GM04503 (cell line): ENCODE results near the gene RAB3C.

ENCODE experiments used
- DNase-seq: peaks from one replicate; pipeline ENCODE4 v3.0.0-alpha.2; 2012; ENCODE audit warnings: low read depth

Gene RAB3C

DNA sequence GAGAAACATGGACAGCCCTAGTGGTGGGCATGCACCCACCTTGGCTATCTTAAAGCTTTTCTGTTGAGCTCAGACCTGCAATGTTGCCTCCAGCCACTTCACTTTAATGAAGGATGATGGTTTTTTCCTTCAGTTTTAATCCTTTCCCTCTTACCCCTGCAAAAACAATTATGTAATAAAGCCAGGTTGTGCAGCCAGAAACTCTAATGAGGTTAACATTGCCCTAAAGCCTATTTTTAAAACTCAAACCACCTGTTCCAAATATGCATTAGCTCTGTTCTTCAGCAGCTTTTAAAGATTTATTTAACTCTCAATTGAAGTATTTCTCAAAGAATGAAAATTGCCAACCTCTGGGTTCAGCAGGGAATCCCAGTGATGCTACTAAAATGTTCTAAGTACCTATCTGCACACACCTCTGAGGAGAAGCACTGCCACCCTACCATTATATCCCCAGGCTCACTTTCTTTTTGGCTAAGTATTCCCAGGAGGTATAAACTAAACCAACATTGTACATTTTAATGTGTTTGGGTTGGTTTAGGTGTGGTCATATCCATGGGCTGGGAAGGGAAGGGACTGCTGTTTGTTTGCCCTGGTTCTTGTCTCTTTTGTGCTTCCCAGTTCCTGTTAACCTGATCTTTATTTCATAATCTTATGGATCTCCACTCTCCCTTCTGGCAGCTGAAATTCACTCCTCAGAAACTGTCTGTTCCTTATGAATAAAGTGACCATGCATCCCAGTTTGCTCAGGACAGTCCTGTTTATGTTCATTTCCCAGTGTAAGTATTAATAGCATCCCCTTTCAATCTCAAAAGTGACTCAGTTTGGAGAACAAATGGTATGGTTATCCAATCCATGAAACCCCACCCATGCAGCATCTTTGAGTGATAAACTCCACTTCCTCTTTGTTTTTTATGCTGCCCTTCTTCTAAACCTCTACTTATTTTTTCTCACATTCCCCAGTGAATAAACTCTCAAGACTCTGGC lies 251.7 kb downstream of the RAB3C start:
- DNase-seq: no peak

DNA sequence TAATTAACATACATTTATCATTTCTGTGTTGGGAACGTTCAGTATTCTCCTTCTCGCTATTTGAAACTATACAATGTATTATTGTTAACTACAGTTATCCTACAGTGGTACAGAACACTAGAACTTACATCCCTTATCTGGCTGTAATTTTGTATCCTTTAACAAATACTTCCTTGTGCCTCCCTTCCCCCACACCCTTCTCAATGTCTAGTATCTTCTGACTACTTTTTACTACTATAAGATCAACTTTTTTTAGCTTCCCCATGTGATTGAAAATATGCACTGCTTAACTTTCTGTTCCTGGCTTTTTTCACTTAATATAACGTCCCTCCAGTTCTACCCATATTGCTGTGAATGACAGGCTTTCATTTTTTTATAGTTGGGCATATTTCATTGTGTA lies 253.5 kb downstream of the RAB3C start:
- DNase-seq: no peak

DNA sequence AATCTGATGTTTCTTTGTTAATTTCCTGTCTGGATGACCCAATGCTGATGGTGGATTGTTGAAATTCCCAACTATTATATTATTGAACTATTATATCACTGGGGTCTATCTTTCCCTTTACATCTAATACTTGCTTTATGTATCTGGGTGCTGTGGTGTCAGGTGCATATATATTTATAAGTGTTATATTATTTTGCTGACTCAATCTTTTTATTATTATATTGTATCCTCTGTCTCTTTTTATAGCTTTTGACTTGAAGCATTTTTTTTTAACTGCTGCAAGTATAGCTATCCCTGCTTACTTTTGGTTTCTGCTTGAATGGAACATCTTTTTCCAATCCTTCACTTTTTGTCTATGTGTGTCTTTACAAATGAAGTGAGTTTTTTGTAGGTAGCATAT lies 255.9 kb downstream of the RAB3C start:
- DNase-seq: no peak

DNA sequence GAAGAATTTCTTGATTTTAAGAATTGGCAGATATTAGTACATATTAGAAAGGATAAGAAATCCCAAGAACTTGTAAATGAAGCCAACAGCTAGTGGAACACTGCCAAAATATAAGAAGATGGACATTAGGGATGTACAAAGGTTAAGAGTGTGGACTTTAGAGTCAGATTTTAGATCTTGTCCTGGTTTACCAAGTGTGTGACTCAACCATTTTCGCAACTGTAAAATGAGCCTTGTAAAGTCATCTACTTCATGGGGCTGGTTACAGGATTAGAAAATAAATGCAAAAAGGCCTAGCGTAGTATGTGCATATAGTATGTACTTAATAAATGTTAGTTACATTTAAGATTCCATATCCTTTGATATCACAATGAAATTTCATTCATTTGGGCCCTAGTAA lies 260.0 kb downstream of the RAB3C start:
- DNase-seq: no peak

DNA sequence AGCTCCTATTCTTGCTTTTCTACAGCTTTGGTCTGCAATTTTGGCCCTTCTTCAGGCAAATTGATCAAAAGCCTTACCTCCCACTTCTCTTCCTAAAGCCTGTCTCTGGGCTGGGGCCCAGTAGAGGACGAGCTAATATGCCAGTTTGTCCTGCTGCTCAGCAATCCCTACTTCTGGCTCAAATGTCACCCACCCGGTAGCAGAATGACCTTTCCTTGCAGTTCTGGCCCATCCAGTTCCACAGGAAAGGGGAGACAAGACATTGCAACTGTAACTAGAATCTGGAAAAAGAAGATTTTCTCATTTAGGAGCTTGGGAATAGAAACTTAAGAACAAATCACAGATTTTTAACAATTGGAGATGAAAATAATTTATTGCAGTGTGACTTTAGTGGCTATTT lies 261.5 kb downstream of the RAB3C start:
- DNase-seq: no peak

DNA sequence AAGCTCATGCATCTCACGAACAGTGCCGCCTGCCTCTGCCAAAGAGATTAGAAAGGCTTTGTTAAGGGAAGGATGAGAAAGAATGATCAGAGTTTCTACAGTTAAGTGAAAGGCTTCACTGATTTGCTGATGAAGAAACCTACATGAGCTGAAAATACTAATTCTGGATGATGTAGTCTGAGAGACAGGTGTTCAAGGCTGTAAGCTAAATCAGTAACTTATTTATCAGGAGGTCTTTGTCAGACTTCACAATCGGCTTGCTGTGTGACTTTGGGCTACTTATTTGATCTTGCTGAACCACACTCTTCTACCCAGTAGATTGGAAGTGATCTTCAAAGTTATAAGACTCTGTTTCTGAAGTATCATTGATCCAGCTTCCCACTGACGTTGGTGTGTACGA lies 264.2 kb downstream of the RAB3C start:
- DNase-seq: no peak

DNA sequence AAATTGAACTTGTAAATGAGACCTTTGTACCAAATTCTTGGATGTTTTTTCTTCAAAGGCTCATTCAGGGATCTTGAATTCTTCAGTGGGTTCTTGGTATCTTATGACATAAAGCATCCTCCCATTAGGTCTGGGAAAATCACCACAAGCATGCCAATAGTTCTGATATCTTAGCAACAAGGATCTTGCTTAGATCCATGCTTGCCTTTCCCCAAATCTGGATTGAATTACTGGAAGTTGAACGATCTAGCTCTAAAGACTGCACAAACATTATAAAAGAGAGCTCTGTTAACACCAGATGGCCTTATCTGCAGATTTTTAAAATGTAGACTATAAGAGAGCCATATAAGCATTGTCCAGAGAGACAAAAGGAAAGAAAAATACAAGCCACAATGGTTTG lies 266.3 kb downstream of the RAB3C start:
- DNase-seq: no peak

DNA sequence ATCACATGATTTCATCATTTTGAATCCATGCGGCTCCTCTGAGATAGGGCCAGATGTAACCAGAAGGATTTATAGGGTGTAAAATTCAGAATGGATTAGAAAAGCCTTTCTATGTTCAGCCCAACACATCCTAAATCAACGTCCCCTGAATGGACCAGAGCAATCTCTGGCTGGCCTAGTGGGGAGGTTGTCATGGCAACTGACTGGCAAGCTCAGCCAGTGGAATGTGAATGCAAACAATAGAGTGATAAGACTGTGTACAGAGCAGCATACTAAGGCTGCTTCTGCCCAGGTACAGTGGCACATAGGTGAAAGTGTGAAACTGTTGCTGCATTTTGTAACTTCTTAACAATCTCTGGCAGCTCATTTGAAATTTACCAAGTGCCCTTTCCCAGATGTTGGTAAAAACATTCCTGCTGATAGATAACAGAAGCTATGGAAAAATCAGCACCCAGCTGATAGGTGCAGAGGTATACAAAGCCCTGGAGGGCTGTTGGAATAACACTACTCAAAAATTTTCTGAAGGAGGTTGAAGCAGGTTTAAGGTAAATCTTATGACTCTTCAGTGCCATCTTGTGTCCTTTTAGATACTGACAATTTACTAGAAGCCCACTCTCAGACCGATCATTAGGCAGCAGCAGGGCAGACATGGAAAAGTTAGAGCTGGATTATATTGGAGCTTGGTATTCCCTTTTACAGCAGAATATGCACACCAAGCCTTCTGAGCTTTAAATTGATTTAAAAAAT lies 267.2 kb downstream of the RAB3C start:
- DNase-seq: no peak

DNA sequence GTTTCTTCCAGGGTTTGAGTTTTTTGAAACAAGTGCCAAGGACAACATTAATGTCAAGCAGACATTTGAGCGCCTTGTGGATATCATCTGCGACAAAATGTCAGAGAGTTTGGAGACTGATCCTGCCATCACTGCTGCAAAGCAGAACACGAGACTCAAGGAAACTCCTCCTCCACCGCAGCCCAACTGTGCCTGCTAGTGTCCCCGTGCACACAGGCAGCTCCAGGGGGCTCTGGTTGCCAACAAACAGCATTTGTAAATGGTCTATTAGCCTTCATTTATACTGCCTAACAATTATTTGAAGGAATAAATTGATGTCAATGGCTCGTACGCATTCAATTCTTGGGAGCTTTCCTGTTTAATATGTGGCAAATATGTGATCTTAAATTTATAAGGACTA lies 268.3 kb downstream of the RAB3C start:
- no peak for DNase-seq

DNA sequence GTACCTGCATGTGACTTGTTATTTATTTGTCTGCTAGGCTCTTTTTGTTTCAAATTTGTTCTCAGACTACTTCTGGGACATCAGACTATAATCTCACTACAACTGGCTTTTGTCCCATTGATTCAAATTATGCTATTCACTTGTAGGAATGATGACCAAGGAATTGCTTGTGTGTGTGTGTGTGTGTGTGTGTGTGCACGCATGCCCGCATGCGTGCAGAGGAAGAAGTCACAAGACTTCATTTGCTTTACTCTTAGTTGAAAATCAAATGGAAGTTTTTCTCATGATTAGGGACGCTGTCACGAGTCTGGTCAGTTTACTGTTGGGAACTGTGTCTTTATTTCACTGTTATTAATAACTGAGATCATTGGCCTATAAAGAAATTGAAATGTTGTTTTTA lies 268.7 kb downstream of the RAB3C start:
- DNase-seq: no peak

DNA sequence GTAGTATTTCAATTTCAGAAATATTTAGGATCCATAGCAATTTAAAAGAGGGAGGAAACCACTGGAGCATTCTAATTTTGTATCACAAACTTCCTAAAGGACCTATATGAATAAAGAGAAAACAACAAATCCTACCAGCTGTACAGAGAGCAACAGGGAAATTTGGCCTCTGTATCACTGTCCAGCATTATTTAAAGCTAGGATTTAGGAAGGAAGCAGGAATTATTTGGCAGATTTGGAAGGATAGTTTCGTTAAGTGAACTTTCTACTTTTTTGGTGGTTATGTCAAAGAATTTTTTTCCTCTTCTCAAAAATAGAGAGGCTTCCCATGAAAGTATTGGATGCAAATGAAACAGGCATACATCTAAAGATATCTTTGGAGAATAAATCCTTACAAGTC lies 269.7 kb downstream of the RAB3C start:
- no peak for DNase-seq

DNA sequence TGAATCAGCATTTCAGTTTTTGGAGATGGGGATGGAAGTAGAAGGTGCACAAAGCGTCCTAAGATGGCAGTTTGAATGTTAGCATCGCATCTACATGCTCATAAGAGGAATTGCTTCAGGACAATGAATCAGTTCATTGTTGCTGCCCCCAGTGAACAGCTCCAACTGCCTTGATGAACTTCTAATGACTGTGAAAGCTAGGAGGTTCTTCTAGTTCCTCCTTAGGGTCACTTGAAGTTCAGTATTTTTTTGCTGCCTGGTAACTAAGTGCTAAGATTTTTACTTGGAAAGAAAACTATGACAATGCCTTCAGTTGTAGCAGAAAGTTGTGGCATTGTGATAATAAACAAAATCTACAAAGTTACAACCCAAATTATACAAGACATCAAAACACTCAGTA lies 271.6 kb downstream of the RAB3C start:
- no peak for DNase-seq

DNA sequence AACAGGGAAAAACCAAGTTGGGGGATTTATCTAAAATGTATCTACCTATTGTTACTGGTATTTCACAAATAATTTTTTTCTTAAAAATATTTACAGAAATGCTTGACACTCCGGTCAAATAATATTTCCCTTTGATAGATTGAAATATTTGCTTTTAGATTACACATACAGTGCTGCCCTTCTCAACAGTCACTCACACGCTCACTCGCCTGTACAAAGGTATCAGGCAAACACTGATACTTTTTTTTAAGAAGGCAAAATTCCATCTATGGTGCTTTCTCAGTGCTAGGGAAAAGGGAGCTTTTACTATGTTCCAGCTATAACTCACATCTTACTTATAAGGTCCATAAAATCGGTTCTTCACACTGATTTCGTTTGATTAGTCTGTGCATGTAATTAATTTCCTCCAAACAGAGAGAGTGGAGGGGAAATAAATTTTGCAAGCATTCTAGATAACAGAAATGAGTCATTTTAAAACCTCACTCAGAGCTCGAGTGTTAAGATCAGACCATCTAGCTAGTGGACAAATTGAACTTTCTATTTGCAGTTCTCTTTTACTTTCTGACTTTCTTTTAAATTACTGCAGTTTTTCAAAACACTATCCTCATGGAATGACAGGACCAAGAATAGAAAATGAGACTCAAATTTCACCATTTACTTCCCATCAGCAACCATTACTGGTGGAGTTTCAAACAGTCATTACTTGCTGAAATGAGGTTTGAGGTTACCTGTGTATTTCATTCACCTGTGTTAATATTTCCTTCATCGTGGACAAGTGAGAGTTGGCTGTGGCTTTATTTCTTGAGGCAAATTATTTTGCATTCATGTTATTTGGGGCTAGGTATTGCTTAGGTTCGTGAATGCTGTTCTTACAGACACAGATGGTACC lies 273.2 kb downstream of the RAB3C start:
- DNase-seq: no peak

DNA sequence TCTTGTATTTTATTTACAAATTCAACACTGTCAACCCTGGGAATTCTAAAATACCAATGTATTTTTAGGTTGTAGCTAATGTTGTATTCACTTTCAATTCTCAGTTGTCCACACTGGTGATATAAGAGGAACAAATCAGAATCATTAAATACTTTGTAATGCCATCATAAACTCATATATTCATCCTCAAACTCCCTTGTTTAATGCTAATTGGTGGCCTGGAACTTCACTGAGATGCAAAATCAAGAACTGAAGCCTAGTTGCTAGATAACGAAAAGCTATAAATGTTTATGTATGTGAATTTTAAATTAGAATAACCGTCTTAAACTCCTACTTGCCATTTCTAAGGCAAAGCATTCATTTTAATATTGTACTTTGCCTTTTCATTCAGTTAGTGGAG lies 274.7 kb downstream of the RAB3C start:
- no peak for DNase-seq

DNA sequence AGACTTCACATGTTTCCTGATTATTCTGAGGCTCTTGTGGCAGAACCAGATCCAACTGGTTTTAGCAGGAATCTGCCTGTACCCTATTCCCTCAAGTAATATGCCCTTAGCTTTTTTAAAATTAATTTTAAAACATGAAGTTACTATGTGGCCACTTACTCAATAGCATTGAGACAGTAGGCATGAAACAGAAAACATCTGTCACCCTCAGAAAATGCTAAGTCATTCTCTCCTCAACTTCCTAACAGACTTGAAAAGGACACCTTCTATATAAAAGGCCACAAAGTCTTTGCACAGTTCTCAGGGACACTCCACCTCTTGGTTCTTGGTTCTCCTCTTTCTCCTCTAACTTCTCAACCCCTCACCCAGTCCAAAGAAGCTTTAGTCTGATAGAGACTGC lies 277.8 kb downstream of the RAB3C start:
- DNase-seq: no peak

DNA sequence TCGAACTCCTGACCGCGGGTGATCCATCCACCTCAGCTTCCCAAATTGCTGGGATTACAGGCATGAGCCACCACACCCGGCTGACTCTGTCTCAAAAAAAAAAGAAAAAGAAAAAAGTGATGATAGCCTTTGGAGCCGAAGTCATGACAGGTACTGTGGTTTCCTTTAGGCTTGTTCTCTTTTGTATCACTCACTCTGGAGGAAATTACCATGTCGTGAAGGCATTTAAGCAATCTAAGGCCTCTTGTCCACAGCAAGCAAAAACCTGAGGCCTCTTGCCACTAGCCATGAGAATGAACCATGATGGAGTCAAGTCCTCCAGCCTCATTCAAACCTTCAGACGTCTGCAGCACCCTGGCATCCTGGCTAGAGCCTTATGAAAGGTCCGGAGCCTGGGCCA lies 286.1 kb downstream of the RAB3C start:
- DNase-seq: no peak

DNA sequence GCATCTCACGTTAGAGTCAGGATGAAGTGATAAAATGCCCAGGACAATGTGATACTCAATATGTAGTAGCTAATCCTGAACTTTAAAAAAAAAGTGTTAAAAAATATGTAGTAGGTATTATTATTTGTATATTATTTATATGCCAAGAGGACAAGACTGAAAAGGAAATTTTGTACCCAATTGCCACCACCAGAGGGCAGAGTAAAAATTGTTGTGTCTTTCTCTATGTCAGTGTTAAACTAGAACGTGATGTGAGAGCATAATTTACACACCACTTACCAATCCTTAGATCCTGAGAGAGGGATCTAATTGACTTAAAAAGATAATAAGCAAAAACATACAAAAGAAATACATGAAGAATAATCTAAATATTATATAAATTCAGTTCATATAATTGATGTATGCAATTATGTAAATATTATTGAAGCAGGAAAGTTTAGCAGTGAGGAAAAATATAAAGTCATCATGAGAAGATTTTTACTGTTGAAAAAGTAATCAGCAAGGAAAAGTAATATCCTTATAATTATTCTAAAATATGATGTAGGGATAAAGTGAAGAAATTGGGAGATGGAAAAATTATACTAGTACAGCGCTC lies 288.9 kb downstream of the RAB3C start:
- no peak for DNase-seq

DNA sequence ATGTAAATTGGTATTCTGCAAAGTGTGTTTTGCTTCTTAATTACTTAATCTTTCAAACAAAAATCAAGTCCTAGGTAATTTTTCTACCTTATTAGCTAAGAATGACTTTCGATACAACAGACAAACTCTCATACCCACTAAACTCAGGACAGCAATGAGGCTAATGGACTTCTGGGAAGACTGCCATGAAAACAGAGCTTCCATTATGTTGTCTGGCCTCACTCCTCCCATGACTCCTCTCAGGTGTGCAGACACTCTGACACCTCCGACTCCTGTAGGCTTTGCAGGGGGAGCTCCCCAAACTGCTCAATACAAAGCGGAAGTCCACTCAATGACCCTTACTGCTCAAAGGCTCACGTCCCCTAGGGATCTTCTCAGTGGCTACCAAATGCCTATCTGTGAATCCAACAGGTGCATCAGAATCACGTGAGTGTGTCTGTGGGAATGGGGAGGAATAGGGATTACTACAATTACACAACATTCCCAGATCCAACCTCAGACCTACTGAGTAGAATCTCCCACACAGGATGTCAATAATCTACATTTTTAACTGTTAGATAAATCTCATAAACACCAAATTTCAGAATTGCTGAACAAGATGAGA lies 289.9 kb downstream of the RAB3C start:
- no peak for DNase-seq

DNA sequence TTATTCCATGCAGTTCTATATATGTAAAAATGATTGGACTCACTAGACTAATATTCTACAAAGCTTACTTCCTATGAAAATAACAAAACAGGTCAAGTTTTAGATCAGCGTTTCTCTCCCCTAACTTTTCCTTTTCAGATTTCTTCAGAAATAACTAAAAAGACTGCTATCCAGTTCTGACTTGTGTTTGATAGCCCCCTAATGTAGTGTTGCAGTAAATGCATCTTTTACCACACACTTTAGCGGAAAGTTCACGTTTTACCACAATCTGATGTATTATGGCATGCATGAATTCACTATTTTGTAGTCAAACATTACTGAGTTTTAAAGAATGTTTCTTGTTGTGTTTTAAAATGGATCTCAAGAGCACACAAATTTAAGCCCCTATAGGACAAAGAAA lies 292.7 kb downstream of the RAB3C start:
- DNase-seq: no peak

DNA sequence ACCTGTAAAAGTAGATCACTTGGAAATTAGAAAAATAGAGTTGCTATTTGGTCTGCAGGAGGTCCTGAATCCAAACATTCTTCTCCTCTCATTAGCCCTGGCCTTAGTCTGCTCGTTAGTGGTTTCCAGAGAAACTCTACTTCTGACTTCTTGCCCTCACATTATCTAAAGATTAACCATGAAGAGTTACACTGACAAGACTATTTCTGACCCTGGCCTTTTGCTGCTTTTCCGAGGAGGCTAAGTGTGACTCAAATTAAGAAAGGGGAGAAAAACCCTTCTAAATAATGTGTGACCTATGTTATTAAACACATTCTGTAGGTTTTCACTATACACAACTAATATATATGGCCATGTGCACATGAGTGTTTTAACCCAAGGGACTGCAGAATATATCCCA lies 302.4 kb downstream of the RAB3C start:
- no peak for DNase-seq
